ENCODE measurements around the gene ABR.

ABR gene

DNA sequence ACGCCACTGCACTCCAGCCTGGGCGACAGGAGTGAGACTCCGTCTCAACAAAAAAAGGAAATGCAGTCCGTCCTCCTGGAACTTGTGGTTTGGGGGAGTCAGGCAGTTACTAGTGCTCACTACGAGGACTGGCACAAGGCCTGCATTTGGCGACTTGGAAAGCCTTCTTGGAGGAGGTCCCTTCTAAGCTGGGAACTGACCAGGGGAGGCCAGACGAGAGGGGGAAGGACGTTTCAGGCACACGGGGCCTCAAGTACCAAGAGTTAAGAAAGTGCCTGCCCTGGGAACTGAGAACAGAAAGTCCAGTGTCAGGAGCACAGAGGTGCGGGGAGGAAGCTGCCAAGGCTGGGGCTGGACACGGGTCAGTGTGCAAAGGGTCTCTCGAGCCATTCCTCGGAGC lies 89.9 kb downstream of the ABR start:
- POLR2A ChIA-PET: no interaction called here
- no peak for DNase-seq
- Histone ChIP-seq H3K4me3 (ENCODE audit: control insufficient read depth in 1 of 7, extremely low read depth in 1 of 7, insufficient read depth in 4 of 7, low read depth in 2 of 7, low read length in 6 of 7) (no peak overlapping the region), H3K27me3 (replicated peaks in 2 of 5; ENCODE audit: control insufficient read depth in 4 of 5, insufficient read depth in 5 of 5, low read length in 4 of 5) (no peaks in the 10 kb centered on the region), H3K4me1 (ENCODE audit: control extremely low read depth in 1 of 4, control insufficient read depth in 4 of 4, insufficient read depth in 4 of 4, low read length in 3 of 4) (peaks cover 0 to 4% (median 0%) of the 10 kb centered on the region in 4 experiments), H3K27ac (ENCODE audit: insufficient read depth in 1 of 2, low read depth in 1 of 2, low read length in 2 of 2, poor library complexity in 1 of 2, severe bottlenecking in 2 of 2) (no peak overlapping the region), H3K36me3 (ENCODE audit: control insufficient read depth in 4 of 4, insufficient read depth in 4 of 4, low read length in 3 of 4) (peaks cover 0 to 53% (median 18%) of the 10 kb centered on the region in 4 experiments), H3K9me3 (ENCODE audit: control extremely low read depth in 1 of 5, control insufficient read depth in 4 of 5, insufficient read depth in 2 of 5, low read depth in 1 of 5, low read length in 4 of 5) (no peaks in the 10 kb centered on the region)
- WGBS (ENCODE audit: insufficient coverage): 81% methylated on average over 10 of the region's 13 CpGs
- CTCF ChIA-PET: interaction anchor here (1.2 kb wide), 1 partner anchor 33 kb away, joined by 3 read pairs; no protein-coding TSS in a partner anchor

DNA sequence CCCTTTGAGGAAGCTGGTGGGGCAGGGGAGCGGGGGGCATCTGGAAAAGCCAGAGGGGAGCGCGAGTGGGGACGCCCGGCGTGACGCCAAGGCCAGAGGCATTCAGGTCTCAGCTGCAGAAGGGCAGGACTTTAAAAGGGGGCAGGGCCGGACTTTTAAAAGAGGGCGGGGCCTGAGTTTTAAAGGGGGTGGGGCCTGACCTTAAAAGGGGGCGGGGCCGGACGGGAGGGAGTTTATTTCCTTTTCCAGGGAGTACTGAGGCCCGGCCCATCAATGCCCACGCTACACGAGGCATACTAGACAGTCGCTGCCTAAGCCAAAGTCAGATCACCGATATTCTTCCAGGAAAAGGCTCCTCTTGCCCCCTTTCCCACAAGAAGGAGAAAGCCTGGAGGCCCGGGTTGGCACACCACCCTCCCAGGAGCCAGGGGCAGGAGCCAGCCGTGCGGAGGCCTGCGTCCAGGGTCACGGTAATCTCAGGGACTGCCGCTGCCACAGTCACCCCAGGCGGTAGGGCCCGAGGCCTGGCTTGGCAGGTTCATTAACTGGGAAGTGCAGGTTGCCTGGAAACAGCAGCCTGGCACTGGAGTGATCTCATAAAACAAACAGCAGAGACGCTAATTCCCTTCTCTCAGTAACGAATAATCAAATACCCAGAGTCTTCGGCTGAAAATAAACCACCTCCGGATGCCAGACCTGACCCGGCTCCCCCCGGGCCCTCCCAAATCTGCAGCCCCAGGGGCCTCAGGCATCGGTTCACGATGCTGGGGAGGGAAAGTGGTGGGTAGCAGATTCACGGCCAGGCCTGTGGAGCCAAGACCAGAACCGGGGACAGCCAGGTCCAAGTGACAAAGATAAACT lies 92.2 kb downstream of the ABR start:
- WGBS (ENCODE audit: insufficient coverage): 86% methylated on average over 27 of the region's 35 CpGs
- Histone ChIP-seq H3K4me3 (ENCODE audit: control insufficient read depth in 1 of 7, extremely low read depth in 1 of 7, insufficient read depth in 4 of 7, low read depth in 2 of 7, low read length in 6 of 7) (no peak overlapping the region), H3K4me1 (ENCODE audit: control extremely low read depth in 1 of 4, control insufficient read depth in 4 of 4, insufficient read depth in 4 of 4, low read length in 3 of 4) (no peaks in the 10 kb centered on the region), H3K36me3 (ENCODE audit: control insufficient read depth in 4 of 4, insufficient read depth in 4 of 4, low read length in 3 of 4) (peaks cover 0 to 54% (median 18%) of the 10 kb centered on the region in 4 experiments), H3K27ac (ENCODE audit: insufficient read depth in 1 of 2, low read depth in 1 of 2, low read length in 2 of 2, poor library complexity in 1 of 2, severe bottlenecking in 2 of 2) (no peak overlapping the region), H3K9me3 (ENCODE audit: control extremely low read depth in 1 of 5, control insufficient read depth in 4 of 5, insufficient read depth in 2 of 5, low read depth in 1 of 5, low read length in 4 of 5) (no peaks in the 10 kb centered on the region), H3K27me3 (replicated peaks in 2 of 5; ENCODE audit: control insufficient read depth in 4 of 5, insufficient read depth in 5 of 5, low read length in 4 of 5) (no peaks in the 10 kb centered on the region)
- POLR2A ChIA-PET: interaction anchor here (0.6 kb wide), 1 partner anchor 21 kb away, joined by 3 read pairs; no protein-coding TSS in a partner anchor
- CTCF ChIA-PET: interaction anchor here (0.6 kb wide), 1 partner anchor 9 kb away, joined by 4 read pairs; no protein-coding TSS in a partner anchor
- peak in 1 of 3 donors; percentile 25 for DNase-seq

DNA sequence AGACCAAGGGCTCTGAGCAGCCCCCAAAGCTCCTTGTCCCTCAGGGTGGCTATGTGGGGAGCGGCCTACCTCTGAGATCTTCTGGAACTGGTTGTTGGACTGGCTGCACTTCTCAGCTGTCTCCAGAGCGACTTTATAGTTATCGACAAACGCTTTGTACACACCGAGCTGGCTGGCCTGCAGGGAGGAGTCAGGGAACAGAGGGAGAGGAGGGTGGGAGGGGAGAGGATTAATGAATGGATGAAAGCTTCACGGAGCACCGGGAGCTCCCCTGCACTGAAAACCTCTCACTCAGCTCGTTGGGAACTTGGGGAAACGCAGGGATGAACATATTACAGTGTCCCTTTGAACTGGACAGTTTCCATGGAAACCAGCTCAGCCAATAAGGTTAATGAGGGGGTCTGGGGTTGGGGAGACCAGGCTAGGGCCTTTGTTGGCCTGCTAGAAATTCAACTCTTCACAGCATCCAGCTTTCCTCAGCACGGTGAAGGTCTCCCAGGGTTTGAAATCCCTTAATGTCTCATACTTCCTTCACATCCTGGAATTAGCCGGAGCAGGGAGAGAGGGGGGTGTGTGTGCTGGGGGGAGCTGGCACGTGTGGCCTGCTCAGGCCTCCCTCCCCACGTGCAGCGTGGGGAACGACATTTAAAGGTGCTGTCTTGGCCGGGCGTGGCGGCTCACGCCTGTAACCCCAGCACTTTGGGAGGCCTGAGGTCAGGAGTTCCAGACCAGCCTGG lies 96.2 kb downstream of the ABR start:
- peaks cover 0 to 52% (median 18%) of the 10 kb centered on the region in 4 experiments for H3K36me3 ChIP-seq (ENCODE audit: control insufficient read depth in 4 of 4, insufficient read depth in 4 of 4, low read length in 3 of 4)
- H3K4me1 ChIP-seq (ENCODE audit: control extremely low read depth in 1 of 4, control insufficient read depth in 4 of 4, insufficient read depth in 4 of 4, low read length in 3 of 4): peaks cover 0 to 9% (median 5%) of the 10 kb centered on the region in 4 experiments
- DNase-seq: no peak
- H3K27me3 ChIP-seq (replicated peaks in 2 of 5; ENCODE audit: control insufficient read depth in 4 of 5, insufficient read depth in 5 of 5, low read length in 4 of 5): no peaks in the 10 kb centered on the region
- POLR2A ChIA-PET: no interaction called here
- no peak overlapping the region for H3K27ac ChIP-seq (ENCODE audit: insufficient read depth in 1 of 2, low read depth in 1 of 2, low read length in 2 of 2, poor library complexity in 1 of 2, severe bottlenecking in 2 of 2)
- WGBS (ENCODE audit: insufficient coverage): 96% methylated on average over 17 of the region's 19 CpGs
- CTCF ChIA-PET: no interaction called here
- H3K4me3 ChIP-seq (ENCODE audit: control insufficient read depth in 1 of 7, extremely low read depth in 1 of 7, insufficient read depth in 4 of 7, low read depth in 2 of 7, low read length in 6 of 7): no peak overlapping the region
- H3K9me3 ChIP-seq (ENCODE audit: control extremely low read depth in 1 of 5, control insufficient read depth in 4 of 5, insufficient read depth in 2 of 5, low read depth in 1 of 5, low read length in 4 of 5): no peaks in the 10 kb centered on the region

DNA sequence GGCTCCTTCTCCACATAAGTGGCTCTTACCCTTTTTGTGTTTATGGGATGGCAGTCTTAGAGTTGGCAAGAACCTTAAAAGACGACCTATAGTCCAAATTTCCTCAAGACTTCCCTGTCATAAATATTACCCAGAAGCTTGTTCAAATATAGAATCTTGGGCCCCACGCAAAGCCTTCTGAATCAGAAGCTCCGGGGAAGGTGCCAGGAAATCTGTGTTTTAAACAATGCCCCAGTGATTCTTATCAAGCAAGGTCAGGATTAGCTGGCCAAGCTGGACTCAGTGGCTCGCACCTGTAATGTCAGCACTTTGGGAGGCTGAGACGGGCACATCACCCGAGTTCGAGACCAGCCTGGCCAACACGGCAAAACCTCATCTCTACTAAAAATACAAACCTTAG lies 97.2 kb downstream of the ABR start:
- Histone ChIP-seq H3K4me3 (ENCODE audit: control insufficient read depth in 1 of 7, extremely low read depth in 1 of 7, insufficient read depth in 4 of 7, low read depth in 2 of 7, low read length in 6 of 7) (no peak overlapping the region), H3K4me1 (ENCODE audit: control extremely low read depth in 1 of 4, control insufficient read depth in 4 of 4, insufficient read depth in 4 of 4, low read length in 3 of 4) (peaks cover 0 to 9% (median 5%) of the 10 kb centered on the region in 4 experiments), H3K27me3 (replicated peaks in 2 of 5; ENCODE audit: control insufficient read depth in 4 of 5, insufficient read depth in 5 of 5, low read length in 4 of 5) (no peaks in the 10 kb centered on the region), H3K36me3 (ENCODE audit: control insufficient read depth in 4 of 4, insufficient read depth in 4 of 4, low read length in 3 of 4) (peaks cover 0 to 57% (median 20%) of the 10 kb centered on the region in 4 experiments), H3K27ac (ENCODE audit: insufficient read depth in 1 of 2, low read depth in 1 of 2, low read length in 2 of 2, poor library complexity in 1 of 2, severe bottlenecking in 2 of 2) (no peak overlapping the region), H3K9me3 (ENCODE audit: control extremely low read depth in 1 of 5, control insufficient read depth in 4 of 5, insufficient read depth in 2 of 5, low read depth in 1 of 5, low read length in 4 of 5) (no peaks in the 10 kb centered on the region)
- WGBS (ENCODE audit: insufficient coverage): 97% methylated on average over 3 of the region's 8 CpGs
- DNase-seq: no peak
- CTCF ChIA-PET: interaction anchor here (0.9 to 1.3 kb wide), 2 partner anchors 26 to 29 kb away, joined by 3 read pairs; no protein-coding TSS in a partner anchor
- POLR2A ChIA-PET: no interaction called here

DNA sequence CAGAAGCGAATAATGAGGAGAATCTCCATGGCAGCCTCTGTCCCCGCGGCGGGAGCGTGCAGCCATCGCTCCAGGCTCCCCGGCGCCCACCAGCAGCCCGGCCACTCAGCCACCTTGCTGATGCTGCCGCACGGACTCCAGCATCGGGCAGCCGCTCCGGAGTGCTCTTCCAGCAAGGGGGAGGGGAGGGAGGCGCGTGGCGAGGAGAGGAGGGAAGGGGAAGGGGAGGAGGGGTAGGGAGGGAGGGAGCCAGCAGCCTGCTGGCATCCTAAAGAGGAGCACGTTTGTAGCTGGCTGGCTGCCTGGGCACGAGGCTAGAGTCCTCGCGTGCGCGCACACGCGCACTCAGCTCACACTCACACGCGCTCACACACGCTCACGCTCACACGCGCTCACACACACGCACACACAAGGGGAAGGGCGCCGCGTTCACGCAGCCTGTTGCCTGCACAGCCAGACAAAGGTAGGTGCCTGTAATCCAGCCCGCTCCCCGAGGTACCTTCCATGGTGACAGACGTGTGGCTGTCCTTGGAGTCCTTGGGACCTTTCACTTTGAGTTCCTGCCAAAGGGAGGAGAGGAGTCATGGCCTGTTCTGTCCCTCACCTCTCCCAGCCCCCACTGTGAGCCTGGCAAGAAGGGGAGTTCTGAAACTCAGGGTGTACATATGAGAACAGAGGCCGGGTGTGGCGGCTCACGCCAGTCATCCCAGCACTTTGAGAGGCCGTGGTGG lies 100.8 kb downstream of the ABR start:
- POLR2A ChIA-PET: no interaction called here
- no peak overlapping the region for H3K27ac ChIP-seq (ENCODE audit: insufficient read depth in 1 of 2, low read depth in 1 of 2, low read length in 2 of 2, poor library complexity in 1 of 2, severe bottlenecking in 2 of 2)
- no peaks in the 10 kb centered on the region for H3K9me3 ChIP-seq (ENCODE audit: control extremely low read depth in 1 of 5, control insufficient read depth in 4 of 5, insufficient read depth in 2 of 5, low read depth in 1 of 5, low read length in 4 of 5)
- no peaks in the 10 kb centered on the region for H3K27me3 ChIP-seq (replicated peaks in 2 of 5; ENCODE audit: control insufficient read depth in 4 of 5, insufficient read depth in 5 of 5, low read length in 4 of 5)
- WGBS (ENCODE audit: insufficient coverage): 91% methylated on average over 32 of the region's 43 CpGs
- H3K36me3 ChIP-seq (ENCODE audit: control insufficient read depth in 4 of 4, insufficient read depth in 4 of 4, low read length in 3 of 4): peaks cover 0 to 71% (median 20%) of the 10 kb centered on the region in 4 experiments
- H3K4me1 ChIP-seq (ENCODE audit: control extremely low read depth in 1 of 4, control insufficient read depth in 4 of 4, insufficient read depth in 4 of 4, low read length in 3 of 4): peaks cover 0 to 9% (median 5%) of the 10 kb centered on the region in 4 experiments
- CTCF ChIA-PET: interaction anchor here (1.7 kb wide), 1 partner anchor 23 kb away, joined by 3 read pairs; no protein-coding TSS in a partner anchor
- no peak for DNase-seq
- no peak overlapping the region for H3K4me3 ChIP-seq (ENCODE audit: control insufficient read depth in 1 of 7, extremely low read depth in 1 of 7, insufficient read depth in 4 of 7, low read depth in 2 of 7, low read length in 6 of 7)

DNA sequence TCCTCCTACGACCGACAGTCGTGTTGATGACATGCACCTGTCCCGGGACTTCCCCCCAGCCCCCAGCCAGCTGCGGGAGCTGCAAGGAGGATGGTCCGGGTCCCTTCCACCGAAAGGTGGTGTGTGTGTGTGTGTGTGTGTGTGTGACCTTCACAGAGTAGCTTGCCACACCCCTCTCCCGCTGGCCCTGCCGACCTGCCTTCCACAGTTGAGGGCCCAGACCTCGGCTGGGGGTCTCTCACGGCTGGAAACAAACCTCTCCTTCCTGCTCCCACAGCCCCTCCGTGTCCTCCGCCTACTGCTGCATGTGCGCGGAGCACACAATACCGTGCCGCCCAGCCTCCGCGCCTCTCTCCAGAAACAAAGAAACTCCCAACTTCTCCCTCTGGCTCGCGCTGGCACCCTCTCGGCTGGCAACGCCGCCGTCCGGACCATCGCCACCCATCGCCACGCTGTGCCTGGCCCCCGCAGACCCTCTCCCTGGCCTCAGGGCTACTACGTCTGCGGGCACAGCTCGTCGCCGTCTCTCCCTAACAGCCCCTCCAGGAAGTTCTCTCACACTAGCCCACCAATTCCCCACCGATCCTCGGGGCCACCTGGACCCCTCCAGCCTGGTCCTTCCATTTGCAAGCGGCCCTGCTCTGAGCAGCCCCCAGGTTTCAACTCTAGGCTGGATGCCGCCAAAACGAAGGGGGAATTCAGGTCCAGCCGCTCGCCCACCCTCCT lies 101.6 kb downstream of the ABR start:
- Histone ChIP-seq H3K27ac (ENCODE audit: insufficient read depth in 1 of 2, low read depth in 1 of 2, low read length in 2 of 2, poor library complexity in 1 of 2, severe bottlenecking in 2 of 2) (no peak overlapping the region), H3K27me3 (replicated peaks in 2 of 5; ENCODE audit: control insufficient read depth in 4 of 5, insufficient read depth in 5 of 5, low read length in 4 of 5) (no peaks in the 10 kb centered on the region), H3K4me1 (ENCODE audit: control extremely low read depth in 1 of 4, control insufficient read depth in 4 of 4, insufficient read depth in 4 of 4, low read length in 3 of 4) (peaks cover 0 to 9% (median 5%) of the 10 kb centered on the region in 4 experiments), H3K4me3 (ENCODE audit: control insufficient read depth in 1 of 7, extremely low read depth in 1 of 7, insufficient read depth in 4 of 7, low read depth in 2 of 7, low read length in 6 of 7) (no peak overlapping the region), H3K36me3 (ENCODE audit: control insufficient read depth in 4 of 4, insufficient read depth in 4 of 4, low read length in 3 of 4) (peaks cover 0 to 64% (median 18%) of the 10 kb centered on the region in 4 experiments), H3K9me3 (ENCODE audit: control extremely low read depth in 1 of 5, control insufficient read depth in 4 of 5, insufficient read depth in 2 of 5, low read depth in 1 of 5, low read length in 4 of 5) (no peaks in the 10 kb centered on the region)
- 95% methylated on average over 20 of the region's 42 CpGs for WGBS (ENCODE audit: insufficient coverage)
- ChIA-PET POLR2A (interaction anchor here (0.7 kb wide), 1 partner anchor 14 kb away, joined by 5 read pairs; no protein-coding TSS in a partner anchor), CTCF (interaction anchor here (1.2 kb wide), 1 partner anchor 19 kb away, joined by 3 read pairs; no protein-coding TSS in a partner anchor)
- DNase-seq: no peak
